ENCODE measurements around the gene PGAM5. TPM values are rescaled to one million over a fixed set of nuclear protein-coding genes. Genes with fewer than 3 reads are reported as not detected.

The PGAM5 gene
- total and polyA plus RNA-seq, 2 experiments from 2014 or later = 10.2 to 28.7 TPM

DNA sequence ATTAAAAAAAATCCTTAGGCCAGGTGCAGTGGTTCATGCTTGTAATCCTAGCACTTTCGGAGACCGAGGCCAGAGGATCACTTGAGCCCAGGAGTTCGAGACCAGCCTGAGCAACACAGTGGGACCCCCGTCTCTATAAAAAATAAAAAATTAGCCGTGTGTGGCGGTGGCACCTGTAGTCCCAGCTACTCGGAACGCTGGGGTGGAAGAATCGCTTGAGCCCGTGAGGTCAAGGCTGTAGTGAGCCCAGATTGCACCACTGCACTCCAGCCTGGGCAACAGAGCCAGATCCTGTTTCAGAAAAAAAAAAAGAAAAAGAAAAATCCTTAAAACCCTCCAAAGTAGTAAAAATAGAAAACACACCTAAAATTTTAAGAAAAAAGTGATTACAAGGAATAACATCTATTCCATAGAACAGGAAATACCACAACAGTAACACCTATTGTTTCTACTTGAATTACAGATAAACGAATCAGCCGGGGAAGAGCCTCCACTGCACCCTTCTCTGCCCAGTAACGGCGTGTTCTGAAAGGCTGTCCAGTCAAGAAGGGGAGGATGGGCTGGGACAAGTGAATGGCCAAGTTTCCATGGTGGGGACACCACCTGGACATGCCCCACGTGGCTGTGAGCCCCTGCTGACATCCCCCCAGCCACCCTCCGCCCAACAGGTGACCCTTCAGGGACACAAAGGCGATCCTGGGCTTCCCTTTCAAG is 41.3 kb upstream of the PGAM5 start:
- Histone ChIP-seq H3K27ac (no peak overlapping the region), H3F3A (ENCODE audit: insufficient read depth) (no peaks in the 10 kb centered on the region), H3K36me3 (ENCODE audit: low read depth) (no peaks in the 10 kb centered on the region; the same call in 1 of the 2 replicates), H3K4me1 (ENCODE audit: insufficient read depth) (no peaks in the 10 kb centered on the region), H3K9ac (no peak overlapping the region), H3K4me2 (ENCODE audit: unreplicated experiment) (no peak overlapping the region), H3K9me3 (ENCODE audit: low read depth) (no peaks in the 10 kb centered on the region), H3K9me2 (ENCODE audit: insufficient read depth) (no peaks in the 10 kb centered on the region), H3K27me3 (replicated peaks; ENCODE audit: insufficient read depth) (no peaks in the 10 kb centered on the region), H3K79me2 (ENCODE audit: insufficient read depth) (no peaks in the 10 kb centered on the region), H4K20me1 (ENCODE audit: insufficient read depth) (no peaks in the 10 kb centered on the region), H3K4me3 (no peak overlapping the region), H2AFZ (no peak overlapping the region)
- in situ Hi-C loops (cut with MboI) = no loop called here
- no peak for TF ChIP-seq EZH2phosphoT487 (IDR thresholded peaks at IDR 0.05; ENCODE audit: insufficient read depth, low read depth)
- TF ChIP-seq EZH2 (IDR thresholded peaks at IDR 0.05; ENCODE audit: insufficient read depth, poor library complexity, severe bottlenecking) = no peak
- no peak for DNase-seq
- 93% methylated on average over 17 of the region's 17 CpGs for WGBS, 2 experiments (ENCODE audit: low coverage in 1 of 2, low lambda C conversion rate in 2 of 2, missing lambda C conversion rate in 2 of 2)

DNA sequence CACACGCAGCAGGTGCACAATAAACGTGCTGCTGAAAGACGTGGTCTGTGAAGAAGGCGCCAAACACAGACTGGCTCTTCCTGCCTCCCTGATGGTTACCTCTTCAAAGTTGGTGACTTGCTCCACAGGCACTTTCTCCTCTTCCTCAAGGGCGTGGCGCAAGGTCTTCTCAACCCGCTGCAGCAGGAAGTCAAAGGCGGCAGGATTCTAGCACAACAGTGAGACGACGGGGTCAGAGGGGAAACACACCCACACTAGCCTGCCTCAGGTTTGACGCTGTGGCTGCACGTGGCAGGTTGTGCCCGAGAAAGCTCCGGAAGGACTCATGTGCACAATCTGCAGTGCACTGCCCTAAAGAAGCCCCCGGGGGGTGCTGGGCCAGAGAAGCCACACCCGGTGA is 38.5 kb upstream of the PGAM5 start:
- no peaks in the 10 kb centered on the region for H3K79me2 ChIP-seq (ENCODE audit: insufficient read depth)
- H3K4me2 ChIP-seq (ENCODE audit: unreplicated experiment) = no peak overlapping the region
- no peaks in the 10 kb centered on the region for H3K27me3 ChIP-seq (replicated peaks; ENCODE audit: insufficient read depth)
- no peaks in the 10 kb centered on the region for H3K36me3 ChIP-seq (ENCODE audit: low read depth)
- H4K20me1 ChIP-seq (ENCODE audit: insufficient read depth) = no peaks in the 10 kb centered on the region
- no peaks in the 10 kb centered on the region for H3F3A ChIP-seq (ENCODE audit: insufficient read depth)
- H3K4me1 ChIP-seq (ENCODE audit: insufficient read depth) = no peaks in the 10 kb centered on the region
- H3K9ac ChIP-seq = no peak overlapping the region
- H2AFZ ChIP-seq = no peak overlapping the region
- no peaks in the 10 kb centered on the region for H3K9me3 ChIP-seq (ENCODE audit: low read depth)
- no peaks in the 10 kb centered on the region for H3K9me2 ChIP-seq (ENCODE audit: insufficient read depth)
- no peak for TF ChIP-seq EZH2 (IDR thresholded peaks at IDR 0.05; ENCODE audit: insufficient read depth, poor library complexity, severe bottlenecking)
- TF ChIP-seq EZH2phosphoT487 (IDR thresholded peaks at IDR 0.05; ENCODE audit: insufficient read depth, low read depth) = no peak
- in situ Hi-C loops (cut with MboI) = no loop called here
- H3K27ac ChIP-seq = no peak overlapping the region
- WGBS, 2 experiments (ENCODE audit: low coverage in 1 of 2, low lambda C conversion rate in 2 of 2, missing lambda C conversion rate in 2 of 2) = 94 to 96% methylated on average over 16 of the region's 16 CpGs
- DNase-seq = no peak
- no peak overlapping the region for H3K4me3 ChIP-seq

DNA sequence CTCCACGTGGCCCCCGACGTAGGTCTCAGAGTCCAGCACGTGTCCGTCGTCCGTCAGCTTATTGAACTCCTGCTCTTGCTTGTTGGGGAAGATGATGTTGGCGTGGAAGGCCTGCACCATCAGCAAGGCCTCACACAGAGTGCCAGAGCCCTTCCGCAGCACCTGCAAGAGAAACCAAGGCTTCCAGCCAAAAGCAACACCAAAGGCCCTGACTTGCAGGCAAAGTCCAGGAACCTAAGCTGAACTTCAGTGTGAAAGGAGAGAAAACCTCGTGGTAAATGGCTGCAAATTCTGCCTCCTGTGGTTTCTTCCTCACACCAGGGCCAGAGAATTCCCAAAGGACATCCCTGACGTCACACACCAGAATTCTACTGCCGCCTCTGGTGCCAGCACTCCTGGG is 38.0 kb upstream of the PGAM5 start:
- H3K27ac ChIP-seq = no peak overlapping the region
- H3K9ac ChIP-seq = no peak overlapping the region
- no peak overlapping the region for H3K4me3 ChIP-seq
- H3K27me3 ChIP-seq (replicated peaks; ENCODE audit: insufficient read depth) = no peaks in the 10 kb centered on the region
- H3K9me3 ChIP-seq (ENCODE audit: low read depth) = no peaks in the 10 kb centered on the region
- no peak overlapping the region for H2AFZ ChIP-seq
- no peak overlapping the region for H3K4me2 ChIP-seq (ENCODE audit: unreplicated experiment)
- in situ Hi-C loops (cut with MboI) = no loop called here
- WGBS, 2 experiments (ENCODE audit: low coverage in 1 of 2, low lambda C conversion rate in 2 of 2, missing lambda C conversion rate in 2 of 2) = 87 to 92% methylated on average over 11 to 12 of the region's 12 CpGs
- H3K36me3 ChIP-seq (ENCODE audit: low read depth) = no peaks in the 10 kb centered on the region
- no peaks in the 10 kb centered on the region for H3F3A ChIP-seq (ENCODE audit: insufficient read depth)
- no peak for TF ChIP-seq EZH2 (IDR thresholded peaks at IDR 0.05; ENCODE audit: insufficient read depth, poor library complexity, severe bottlenecking)
- TF ChIP-seq EZH2phosphoT487 (IDR thresholded peaks at IDR 0.05; ENCODE audit: insufficient read depth, low read depth) = no peak
- no peak for DNase-seq
- H4K20me1 ChIP-seq (ENCODE audit: insufficient read depth) = no peaks in the 10 kb centered on the region
- no peaks in the 10 kb centered on the region for H3K4me1 ChIP-seq (ENCODE audit: insufficient read depth)
- no peaks in the 10 kb centered on the region for H3K9me2 ChIP-seq (ENCODE audit: insufficient read depth)
- no peaks in the 10 kb centered on the region for H3K79me2 ChIP-seq (ENCODE audit: insufficient read depth)

DNA sequence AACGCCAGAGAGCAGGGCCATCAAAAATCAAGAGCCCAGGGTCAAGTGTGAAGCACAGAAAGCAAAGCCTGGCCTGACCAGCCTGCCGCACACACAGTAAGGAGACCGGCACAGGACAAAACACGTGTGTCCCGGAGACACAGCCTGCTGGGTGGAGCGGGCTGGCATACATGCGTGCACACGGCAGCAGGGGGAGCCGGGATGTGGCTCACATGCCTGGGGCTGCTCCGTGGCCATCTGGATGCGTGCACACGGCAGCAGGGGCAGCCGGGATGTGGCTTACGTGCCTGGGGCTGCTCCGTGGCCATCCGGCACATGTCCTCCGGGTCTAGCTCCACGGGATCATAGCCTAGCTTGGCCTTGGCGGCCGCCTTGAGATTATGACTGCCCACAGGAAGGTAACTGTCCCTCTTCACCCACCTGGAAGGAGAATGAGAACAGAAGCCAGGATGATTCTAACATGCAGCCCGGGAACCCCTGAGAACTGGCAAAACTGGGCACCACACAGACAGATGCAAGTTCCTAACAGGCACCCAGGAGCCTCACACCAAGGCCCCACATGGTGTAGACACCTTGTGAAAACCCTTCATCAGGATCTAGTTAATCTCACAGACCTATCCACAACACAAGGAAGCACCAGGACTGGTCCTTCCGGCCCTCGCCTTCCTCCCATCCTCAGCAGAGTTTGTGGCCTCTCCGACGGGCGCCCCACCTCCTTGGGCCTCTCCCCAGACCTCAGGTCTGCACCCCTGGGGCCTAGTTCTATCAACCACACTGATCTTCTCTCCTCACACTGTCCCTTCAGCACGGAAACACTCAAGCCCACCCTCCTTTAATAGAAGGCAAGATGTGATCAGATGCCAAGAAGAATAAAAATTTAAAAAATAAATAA is 37.1 kb upstream of the PGAM5 start:
- Histone ChIP-seq H3K4me3 (no peak overlapping the region), H3K79me2 (ENCODE audit: insufficient read depth) (no peaks in the 10 kb centered on the region), H3K4me2 (ENCODE audit: unreplicated experiment) (no peak overlapping the region), H3K27ac (no peak overlapping the region), H3K9ac (no peak overlapping the region), H3K9me2 (ENCODE audit: insufficient read depth) (no peaks in the 10 kb centered on the region), H2AFZ (no peak overlapping the region), H3F3A (ENCODE audit: insufficient read depth) (no peaks in the 10 kb centered on the region), H3K27me3 (replicated peaks; ENCODE audit: insufficient read depth) (no peaks in the 10 kb centered on the region), H3K9me3 (ENCODE audit: low read depth) (no peaks in the 10 kb centered on the region), H4K20me1 (ENCODE audit: insufficient read depth) (no peaks in the 10 kb centered on the region), H3K36me3 (ENCODE audit: low read depth) (no peaks in the 10 kb centered on the region), H3K4me1 (ENCODE audit: insufficient read depth) (no peaks in the 10 kb centered on the region)
- 93 to 96% methylated on average over 27 of the region's 27 CpGs for WGBS, 2 experiments (ENCODE audit: low coverage in 1 of 2, low lambda C conversion rate in 2 of 2, missing lambda C conversion rate in 2 of 2)
- TF ChIP-seq EZH2phosphoT487 (IDR thresholded peaks at IDR 0.05; ENCODE audit: insufficient read depth, low read depth) (no peak), EZH2 (IDR thresholded peaks at IDR 0.05; ENCODE audit: insufficient read depth, poor library complexity, severe bottlenecking) (no peak)
- in situ Hi-C loops (cut with MboI) = no loop called here
- DNase-seq = no peak
